Fibroblast of skin of abdomen (primary cell): ENCODE results near the gene ATP2C1. TPM values are rescaled to one million over a fixed set of nuclear protein-coding genes. Genes with fewer than 3 reads are reported as not detected.
"Not testable (repeated sequence)": the region's sequence is repeated elsewhere in the genome, so short reads cannot be mapped to it uniquely, and the experiment has no call there.

Source experiments
- DNase-seq: peaks from one replicate; pipeline ENCODE4 v3.0.0-alpha.2; 2013
- polyA plus RNA-seq, 2 experiments: library from polyadenylated mRNA; unstranded; fragments of 120-200 nt; gene quantifications; one replicate each; pipeline ENCODE4 v1.2.1, GENCODE V29; 2013; ENCODE audit not compliant: insufficient read length in 2 of 2

Gene ATP2C1, protein sequence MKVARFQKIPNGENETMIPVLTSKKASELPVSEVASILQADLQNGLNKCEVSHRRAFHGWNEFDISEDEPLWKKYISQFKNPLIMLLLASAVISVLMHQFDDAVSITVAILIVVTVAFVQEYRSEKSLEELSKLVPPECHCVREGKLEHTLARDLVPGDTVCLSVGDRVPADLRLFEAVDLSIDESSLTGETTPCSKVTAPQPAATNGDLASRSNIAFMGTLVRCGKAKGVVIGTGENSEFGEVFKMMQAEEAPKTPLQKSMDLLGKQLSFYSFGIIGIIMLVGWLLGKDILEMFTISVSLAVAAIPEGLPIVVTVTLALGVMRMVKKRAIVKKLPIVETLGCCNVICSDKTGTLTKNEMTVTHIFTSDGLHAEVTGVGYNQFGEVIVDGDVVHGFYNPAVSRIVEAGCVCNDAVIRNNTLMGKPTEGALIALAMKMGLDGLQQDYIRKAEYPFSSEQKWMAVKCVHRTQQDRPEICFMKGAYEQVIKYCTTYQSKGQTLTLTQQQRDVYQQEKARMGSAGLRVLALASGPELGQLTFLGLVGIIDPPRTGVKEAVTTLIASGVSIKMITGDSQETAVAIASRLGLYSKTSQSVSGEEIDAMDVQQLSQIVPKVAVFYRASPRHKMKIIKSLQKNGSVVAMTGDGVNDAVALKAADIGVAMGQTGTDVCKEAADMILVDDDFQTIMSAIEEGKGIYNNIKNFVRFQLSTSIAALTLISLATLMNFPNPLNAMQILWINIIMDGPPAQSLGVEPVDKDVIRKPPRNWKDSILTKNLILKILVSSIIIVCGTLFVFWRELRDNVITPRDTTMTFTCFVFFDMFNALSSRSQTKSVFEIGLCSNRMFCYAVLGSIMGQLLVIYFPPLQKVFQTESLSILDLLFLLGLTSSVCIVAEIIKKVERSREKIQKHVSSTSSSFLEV
- polyA plus RNA-seq (2013, experiment 1 of 2; ENCODE audit: insufficient read length): 79.3 TPM
- 76.2 TPM for polyA plus RNA-seq (2013, experiment 2 of 2; ENCODE audit: insufficient read length)

DNA sequence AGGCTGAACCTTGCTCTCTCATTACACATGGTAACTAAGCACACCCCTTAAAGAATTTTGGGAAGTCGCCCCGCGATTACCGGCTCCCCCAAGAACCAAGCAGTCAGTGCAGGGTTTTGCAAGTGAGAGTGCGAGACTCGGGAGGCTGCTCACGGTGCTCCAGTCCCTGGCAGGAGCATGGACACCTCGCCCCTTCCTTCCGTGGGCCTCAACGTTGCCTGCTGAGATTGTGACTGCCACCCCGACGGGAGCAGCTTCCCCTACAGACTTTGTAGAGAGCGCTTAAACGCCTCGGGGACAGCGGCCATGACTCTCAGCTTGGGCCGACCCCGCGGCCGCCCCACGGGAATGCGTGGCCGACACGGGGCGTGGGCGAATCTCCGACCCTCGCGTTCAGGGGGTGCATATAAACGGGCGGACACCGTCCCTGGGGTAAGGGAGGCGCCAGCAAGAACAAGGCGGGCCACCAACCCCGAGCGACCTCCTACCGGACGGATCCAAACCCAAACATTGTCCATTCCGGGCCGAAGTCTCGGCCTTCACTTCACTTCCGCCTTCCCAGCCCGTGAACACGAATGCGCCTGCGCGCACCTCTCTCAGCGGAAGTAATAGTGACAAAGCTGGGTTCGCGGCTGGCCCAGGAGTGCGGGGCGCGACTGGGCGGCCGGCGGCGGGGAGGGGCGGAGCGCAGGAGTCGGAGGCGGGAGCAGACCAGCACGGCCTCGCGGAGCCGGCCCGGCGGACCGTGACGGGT is at the start of gene ATP2C1:
TSS of gene ATP2C1 (plus strand) at position 709 of the 754 bp plus-strand sequence. CDS start 686 bp downstream, outside the sequence.
- peak; percentile 95 for DNase-seq

DNA sequence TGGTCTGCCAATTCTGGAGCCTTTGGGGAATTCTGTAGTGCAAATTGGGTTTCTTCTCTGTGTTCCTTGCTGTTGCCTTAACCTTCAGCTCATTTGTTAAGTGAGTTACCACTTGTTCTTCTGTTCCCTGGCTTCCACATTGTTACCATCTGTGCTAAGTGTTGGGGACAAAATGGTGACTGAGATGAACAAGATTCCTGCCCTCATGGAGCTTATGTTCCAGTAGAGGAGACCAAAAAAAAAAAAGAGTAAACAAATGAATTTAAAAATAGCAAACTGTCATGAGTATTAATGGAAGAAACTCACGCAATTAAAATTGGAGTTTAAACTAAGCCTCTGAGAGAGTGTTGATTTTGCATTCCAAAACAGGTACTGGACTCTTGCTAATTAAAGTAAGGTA is 49.4 kb upstream of the ATP2C1 start:
- no peak for DNase-seq

DNA sequence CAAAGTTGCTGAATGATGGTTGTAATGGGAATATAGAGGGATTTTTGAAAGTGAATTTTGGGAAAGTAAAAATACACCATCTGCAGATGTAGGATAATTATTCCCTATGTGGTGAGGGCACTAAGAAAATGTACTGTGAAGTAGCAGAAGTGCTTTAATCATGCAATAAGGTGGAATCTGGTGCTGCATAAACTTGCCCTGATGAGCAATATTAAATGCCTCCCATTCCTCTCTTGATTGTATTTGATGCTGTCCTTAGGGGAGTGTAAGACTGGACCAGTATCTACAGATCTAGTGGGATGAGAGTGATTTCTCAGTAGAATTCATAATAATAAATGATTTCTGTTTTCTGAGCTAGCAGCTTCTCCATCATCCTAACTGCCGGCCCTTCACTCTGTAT is 47.7 kb upstream of the ATP2C1 start:
- no peak for DNase-seq

DNA sequence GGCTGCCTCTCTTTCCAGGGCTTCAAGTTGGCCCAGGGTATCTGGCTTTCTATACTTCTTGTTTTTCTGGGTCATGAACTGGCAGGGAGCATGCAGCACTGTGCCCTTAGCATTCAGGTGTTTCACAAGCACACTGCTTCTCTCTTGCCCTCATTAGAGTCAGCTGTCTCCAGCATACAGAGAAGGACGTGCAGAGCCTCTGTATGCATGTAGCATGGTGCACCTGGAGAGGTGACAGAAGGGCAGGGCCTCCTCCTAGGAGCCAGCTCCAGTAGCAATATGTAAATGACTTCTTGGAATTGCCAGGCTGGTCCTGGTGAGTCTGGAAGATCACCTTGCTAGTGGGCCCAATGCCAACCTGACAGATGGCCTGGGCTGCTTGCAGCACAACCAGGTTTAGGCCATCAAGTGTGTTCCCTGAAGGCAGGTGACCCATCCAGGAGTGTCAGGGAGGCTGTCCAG is 44.8 kb upstream of the ATP2C1 start:
- no peak for DNase-seq

DNA sequence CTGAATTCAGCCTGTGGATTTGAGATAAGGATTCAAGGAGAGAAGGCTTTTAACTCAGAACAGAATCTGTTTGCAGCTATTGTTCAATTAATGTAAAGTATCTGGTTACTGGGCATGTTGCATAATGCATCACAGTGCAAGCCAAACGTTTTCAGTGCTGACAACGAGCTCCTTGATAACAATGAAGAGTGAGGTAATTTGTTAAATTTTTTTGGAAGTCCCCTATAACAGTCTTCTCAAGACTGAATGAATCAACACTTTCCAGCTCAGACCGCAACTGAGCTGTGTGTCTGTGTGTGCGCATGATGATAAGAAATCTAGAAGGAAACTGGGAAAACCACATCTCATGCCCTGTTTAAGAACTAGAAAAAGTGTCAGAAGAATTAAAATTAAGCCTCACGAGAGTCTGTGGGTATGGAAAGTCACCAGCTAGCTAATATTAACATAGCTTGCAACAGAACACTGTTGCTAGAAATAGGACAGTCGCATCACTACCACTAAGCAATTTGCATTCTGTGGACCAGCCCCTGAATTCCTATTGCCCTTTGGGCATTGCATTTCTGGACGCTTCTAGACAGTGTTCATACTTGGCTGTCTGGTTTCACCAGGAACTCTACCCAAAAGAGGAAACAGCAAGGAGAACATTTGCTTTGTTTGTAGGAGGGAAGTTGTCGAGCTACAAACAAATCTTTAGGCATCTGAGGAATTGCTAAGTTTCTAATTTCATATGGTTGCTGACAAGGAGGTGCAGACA is 43.7 kb upstream of the ATP2C1 start:
- peak; percentile 36 for DNase-seq

DNA sequence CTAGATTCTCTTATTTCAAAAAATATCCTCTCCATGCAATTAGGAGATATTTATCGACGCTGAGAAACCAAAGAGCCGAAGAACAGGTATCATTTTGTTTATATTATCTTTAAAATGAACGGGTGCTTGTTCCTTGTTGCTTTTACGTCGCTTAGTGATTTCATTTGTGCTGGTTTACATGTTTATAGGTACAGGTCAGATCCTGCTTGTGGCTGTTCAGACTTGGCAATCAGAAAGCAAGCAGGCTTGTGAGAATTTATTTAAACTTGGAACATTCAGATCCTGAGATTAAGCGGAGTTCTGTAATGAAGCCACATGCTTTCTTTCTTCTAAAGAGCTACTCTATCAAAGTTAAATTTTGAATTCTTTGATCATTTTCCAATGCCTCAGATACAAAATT is 43.0 kb upstream of the ATP2C1 start:
- DNase-seq: no peak

DNA sequence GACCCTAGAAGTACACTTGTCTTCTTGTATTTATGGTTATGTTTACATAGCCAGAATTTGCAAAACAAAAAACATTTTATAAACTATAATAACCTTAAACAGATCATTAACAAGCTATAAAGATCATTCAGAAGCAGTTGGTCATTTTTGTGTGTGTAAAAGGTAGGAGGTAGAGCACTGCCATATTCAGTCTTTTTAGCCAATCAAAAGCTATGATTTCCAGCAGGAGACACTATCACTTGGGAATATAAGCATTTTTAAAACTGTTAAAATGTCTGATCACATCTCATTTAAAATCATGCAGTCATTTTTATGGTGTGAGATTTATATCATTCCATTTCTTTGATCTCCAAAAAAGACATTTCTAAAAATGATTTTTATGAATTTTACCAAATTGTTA is 42.6 kb upstream of the ATP2C1 start:
- no peak for DNase-seq

DNA sequence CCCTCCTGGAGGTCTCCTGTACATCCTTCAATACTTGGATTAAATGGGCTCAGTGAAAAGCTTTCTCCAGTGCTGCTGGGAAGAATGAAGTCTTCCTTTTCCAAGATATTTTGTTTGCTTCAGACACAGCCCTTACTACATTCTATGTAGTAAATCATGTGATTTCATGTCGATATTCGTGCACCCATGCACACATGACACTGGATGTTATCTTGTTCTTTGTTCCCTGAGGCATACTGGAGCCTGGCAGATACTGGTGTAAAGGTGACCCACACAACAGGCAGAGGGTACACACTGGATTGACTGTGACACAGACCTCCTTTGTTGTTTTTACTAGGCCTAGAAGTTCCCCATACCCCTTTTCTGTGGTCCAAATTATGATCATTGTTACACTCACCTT is 40.3 kb upstream of the ATP2C1 start:
- no peak for DNase-seq

DNA sequence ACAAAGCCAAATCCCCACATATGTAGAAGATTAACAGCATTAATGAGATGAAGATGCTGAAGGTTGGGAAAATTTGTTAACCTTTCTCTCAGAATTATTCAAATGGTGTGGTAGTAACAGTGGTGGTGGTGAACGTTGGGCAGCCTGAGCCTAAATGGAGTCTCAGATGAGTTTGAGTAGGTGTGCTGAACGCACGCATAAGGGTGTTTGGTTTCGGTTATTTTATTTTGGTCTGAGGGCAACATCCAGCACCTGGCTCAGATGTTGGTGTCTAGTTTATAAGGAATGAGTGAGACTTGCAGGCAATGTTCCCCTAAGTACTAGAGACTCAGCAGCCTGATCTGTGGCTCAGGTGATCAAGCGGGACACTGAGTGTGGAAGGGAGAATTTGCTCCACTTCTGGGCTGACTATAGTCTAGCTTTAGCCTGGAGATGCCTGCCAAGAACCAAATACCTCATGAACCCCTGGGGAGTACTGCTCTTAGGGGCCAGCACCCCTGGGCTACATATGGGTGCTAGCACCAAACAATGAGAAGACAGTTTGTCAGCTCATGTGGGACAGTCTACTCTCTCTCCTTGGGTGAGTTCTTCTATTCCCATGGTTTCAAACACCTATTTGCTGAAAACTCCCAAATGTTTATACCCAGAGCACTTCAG is 39.5 kb upstream of the ATP2C1 start:
- no peak for DNase-seq

DNA sequence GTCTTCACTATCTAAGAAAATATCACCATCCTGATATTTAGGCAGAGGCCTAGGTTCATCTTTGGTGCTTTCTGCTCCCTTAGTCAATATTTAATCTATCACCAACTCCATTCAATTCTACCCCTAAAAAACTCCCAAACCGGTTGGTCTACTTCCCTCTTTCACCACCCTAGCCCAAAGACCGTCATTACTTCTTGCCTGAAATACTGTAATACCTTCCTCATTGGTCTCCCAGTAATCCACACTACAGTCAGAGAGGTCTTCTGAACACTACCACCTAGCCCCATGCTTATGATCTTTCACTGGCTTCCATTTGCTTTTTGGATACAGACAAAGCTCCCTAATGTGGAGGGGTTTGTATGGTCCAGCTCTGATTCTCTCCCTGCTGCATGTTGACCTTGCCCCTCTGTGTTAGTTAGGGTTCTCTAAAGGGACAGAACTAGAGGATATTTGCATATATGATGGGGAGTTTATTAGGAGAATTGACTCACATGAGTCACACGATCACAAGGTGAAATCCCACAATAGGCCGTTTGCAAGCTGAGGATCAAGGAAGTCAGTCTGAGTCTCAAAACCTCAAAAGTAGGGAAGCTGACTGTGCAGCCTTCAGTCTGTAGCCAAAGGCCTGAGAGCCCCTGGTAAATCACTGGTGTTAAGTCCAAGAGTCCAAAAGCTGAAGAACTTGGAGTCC is 36.4 kb upstream of the ATP2C1 start:
- DNase-seq: no peak

DNA sequence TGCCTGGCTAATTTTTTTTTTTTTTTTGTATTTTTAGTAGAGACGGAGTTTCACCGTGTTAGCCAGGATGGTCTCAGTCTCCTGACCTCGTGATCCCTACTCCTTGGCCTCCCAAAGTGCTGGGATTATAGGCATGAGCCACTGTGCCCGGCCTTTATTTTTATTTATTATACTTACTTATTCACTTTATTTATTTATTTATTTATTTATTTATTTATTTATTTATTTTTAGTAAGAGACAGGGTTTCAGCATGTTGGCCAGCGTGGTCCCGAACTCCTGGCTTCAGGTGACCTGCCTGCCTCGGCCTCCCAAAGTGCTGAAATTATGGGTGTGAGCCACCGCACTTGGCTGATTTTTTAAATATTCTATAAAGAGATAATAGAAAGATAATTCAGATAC is 31.8 kb upstream of the ATP2C1 start:
- DNase-seq: not testable (repeated sequence)

DNA sequence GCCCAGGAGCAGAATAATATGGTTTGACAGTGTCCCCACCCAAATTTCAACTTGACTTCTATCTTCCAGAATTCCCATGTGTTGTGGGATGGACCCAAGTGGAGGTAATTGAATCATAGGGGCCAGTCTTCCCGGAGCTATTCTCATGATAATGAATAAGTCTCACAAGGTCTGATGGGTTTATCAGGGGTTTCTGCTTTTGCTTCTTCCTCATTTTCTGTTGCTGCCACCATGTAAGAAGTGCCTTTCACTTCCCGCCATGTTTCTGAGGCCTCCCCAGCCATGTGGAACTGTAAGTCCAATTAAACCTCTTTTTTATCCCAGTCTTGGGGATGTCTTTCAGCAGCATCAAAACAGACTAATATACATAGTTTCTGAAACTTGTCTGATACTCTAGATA is 28.4 kb upstream of the ATP2C1 start:
- DNase-seq: no peak

DNA sequence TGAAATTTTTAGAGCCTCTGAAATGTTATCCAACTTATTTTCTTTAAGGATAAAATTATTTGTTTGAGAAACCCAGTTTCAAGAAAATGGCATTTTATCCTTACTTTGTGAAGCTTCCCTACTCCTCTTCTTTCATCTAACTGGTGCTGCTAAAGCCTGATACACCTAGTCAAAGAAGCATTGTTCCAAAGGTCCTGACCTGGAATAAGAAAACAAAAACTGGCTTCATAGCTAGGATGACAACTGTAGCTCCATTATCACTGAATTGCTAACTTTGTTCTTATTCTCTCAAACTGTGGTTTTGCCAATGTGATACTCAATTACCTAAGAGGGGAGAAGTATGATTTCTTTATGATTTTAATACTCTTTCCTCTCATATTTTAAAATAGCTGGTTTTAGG is 27.6 kb upstream of the ATP2C1 start:
- DNase-seq: no peak

DNA sequence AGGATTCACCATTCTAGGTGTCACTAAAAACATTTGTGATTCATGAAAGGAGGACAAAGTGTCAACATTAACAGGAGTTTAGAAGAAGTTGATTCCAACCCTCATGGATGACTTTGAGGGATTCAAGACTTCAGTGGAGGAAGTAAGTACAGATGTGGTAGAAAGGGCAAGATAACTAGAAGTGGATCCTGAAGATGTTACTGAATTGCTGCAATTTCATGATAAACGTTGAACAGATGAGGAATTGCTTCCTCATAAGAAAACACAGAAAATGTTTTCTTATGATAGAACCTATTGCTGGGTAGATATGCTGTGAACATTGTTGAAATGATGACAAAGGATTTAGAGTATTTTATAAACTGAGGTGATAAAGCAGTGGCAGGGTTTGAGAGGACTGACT is 23.5 kb upstream of the ATP2C1 start:
- no peak for DNase-seq

DNA sequence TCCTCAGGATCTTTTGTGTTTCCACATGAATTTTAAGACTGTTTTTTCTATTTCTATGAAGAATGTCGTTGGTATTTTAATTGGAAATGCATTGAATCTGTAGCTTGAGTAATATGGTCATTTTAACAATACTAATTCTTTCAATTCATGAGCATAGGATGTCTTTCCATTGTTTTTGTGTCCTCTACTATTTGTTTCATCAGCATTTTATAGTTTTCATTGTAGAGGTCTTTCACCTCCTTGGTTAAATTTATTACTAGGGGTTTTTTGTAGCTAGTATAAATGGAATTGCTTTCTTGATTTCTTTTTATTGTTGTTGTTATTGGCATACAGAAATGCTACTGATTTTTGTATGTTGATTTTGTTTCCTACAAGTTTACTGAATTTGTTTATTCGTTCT is 17.3 kb upstream of the ATP2C1 start:
- DNase-seq: no peak

DNA sequence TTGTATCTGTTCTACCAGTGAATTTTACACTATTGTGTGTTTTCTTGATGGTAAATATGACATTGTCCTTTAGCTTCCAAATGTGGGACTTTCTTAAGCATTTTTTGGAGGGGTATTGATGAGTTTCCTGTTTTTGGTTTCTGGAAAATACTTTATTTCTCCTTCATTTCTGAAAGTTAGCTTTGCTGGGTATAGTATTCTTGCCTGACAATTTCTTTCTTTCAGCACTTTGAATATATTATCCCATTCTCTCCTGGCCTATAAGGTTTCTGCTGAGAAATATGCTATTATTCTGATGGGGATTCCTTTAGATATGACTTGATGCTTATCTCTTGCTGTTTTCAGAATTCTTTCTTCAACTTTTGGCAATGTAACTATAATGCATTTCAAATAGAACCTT is 15.4 kb upstream of the ATP2C1 start:
- DNase-seq: no peak

DNA sequence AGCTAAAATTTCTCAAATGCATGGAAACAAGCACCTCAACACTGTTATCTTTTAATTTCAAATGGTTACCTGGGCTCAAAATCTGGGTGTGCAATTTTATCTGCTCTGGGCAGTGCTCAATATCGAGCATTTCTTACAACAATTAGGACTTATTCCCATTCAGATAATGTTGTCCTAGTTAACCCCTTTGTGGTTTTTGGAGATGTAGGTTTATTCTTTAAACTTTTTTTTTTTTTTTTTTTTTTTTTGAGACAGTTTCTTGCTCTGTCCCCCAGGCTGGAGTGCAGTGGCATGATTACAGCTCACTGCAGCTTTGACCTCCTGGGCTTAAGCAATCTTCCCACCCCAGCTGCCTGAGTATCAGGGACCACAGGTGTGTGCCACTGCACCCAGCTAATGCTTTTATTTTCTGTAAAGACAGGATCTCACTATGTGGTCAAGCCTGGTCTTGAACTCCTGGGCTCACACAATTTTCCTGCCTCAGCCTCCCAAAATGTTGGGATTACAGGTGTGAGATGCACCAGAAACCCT is 4.4 kb upstream of the ATP2C1 start:
- no peak for DNase-seq

DNA sequence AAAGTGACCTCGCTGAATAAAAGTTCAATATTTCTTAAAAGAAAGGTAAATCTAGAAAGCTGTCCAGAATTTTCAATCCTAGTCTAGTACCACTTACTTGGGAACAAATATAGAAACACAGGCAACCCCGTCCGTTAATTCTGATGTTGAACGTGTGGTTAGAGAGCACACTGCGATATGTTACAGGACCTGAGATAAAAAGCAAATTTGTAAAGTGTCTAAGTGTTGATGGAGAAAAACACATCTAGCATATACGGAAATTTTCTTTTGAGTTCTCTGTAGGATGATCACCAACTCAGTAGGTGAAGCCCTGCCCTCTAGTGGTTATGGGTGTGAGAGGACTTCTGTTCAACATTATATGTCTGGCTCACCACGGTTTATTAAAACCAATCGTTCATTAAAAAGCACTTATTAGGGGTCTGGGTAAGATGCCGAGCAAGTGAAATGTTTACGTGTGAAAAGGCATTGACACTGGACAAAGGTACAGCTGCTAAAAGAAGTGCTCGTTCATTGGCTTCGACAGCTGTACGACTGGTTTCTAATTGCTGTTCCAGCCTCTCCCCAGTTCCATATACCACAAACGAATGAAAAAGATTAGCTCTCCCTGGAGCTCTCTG is 1.0 kb upstream of the ATP2C1 start:
- DNase-seq: peak; percentile 71

DNA sequence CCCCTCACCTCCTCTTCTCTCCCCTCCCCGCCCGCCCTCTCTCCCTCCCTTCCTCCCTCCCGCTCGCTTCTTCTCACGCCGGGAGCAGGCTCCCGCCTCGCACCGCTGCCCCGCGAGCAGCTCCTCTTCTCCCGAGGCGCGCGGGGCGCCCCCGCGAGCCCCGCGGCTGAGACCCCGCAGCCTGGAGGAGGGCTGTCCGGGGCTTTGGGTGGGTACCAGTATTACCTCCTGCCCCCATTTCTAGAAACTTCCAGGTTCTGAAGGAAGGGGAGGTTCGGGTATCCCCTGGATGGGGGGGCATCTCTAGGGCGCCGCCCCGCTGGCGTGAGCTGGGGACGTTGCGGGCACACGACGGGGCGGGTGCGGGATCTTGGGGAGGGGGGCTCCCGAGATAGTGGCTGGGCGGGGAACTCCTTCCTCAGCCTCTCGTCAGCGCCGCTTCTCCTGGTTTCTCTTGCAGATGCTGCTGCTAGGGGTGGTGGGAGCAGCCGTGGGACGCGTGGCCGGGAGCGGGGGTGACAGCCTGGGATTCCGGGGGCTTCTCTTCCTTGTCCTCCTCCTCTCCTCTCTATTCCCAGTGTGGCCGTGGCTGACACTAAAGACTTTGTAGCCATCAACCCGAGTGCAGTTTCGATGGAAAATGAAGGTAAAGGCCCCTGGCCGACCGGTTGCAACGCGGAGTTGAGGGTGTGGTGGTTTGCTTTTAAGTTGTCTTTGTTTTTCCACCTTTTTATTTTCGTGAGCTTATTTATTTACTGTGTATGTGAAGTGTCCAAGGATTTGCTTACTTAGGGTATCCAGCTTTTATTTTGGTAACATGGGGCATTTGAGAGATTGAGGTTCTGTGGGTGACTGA is 474 bp downstream of the ATP2C1 start:
- DNase-seq: no peak
